GM21381 (cell line): ENCODE results near the gene DUSP5.

Source experiments
- ATAC-seq: cut with Tn5 transposase; IDR thresholded peaks from one replicate; pipeline ENCODE4 v1.9.1; 2021; ENCODE audit warnings: mild to moderate bottlenecking, moderate library complexity; ENCODE audit not compliant: unreplicated experiment

The DUSP5 gene

GRCh38 chr10:110480387-110480786 is 17.3 kb upstream of the DUSP5 start:
- ATAC-seq = no peak

- ATAC-seq = no peak
Measured at GRCh38 chr10:110481919-110482318, 15.8 kb upstream of the DUSP5 start.

- ATAC-seq = no peak
Measured at GRCh38 chr10:110483633-110484032, 14.1 kb upstream of the DUSP5 start.

- ATAC-seq = no peak
Measured at GRCh38 chr10:110485541-110485940, 12.2 kb upstream of the DUSP5 start.

GRCh38 chr10:110486680-110487410 is 10.9 kb upstream of the DUSP5 start:
- ATAC-seq = no peak

GRCh38 chr10:110487411-110488331 is 10.0 kb upstream of the DUSP5 start:
- no peak for ATAC-seq

- ATAC-seq = no peak
Measured at GRCh38 chr10:110488332-110488681, 9.4 kb upstream of the DUSP5 start.

- no peak for ATAC-seq
Measured at GRCh38 chr10:110488940-110489339, 8.8 kb upstream of the DUSP5 start.

- ATAC-seq = no peak
Measured at GRCh38 chr10:110490640-110491039, 7.1 kb upstream of the DUSP5 start.

- no peak for ATAC-seq
Measured at GRCh38 chr10:110491346-110491745, 6.4 kb upstream of the DUSP5 start.

- ATAC-seq = peak; percentile 41
Measured at GRCh38 chr10:110492069-110492822, 5.5 kb upstream of the DUSP5 start.

- no peak for ATAC-seq
Measured at GRCh38 chr10:110493832-110494426, 3.8 kb upstream of the DUSP5 start.

GRCh38 chr10:110494532-110494931 is 3.2 kb upstream of the DUSP5 start:
- no peak for ATAC-seq

- no peak for ATAC-seq
Measured at GRCh38 chr10:110495731-110496552, 1.8 kb upstream of the DUSP5 start.

GRCh38 chr10:110496553-110497437 is 912 bp upstream of the DUSP5 start:
- ATAC-seq = no peak

- ATAC-seq = peak; percentile 9
Measured at GRCh38 chr10:110498087-110498981, 627 bp downstream of the DUSP5 start.

GRCh38 chr10:110498982-110499795 is 1.5 kb downstream of the DUSP5 start:
- ATAC-seq = peak; percentile 13
